Measurements from ENCODE around the gene SPG7.
"Not testable (repeated sequence)": the region's sequence is repeated elsewhere in the genome, so short reads cannot be mapped to it uniquely, and the experiment has no call there.

Gene SPG7

GRCh38 chr16:89565506-89566372 is 57.5 kb downstream of the SPG7 start:
- peak; percentile 39 for DNase-seq

- no peak for DNase-seq
Measured at GRCh38 chr16:89567656-89568594, 59.7 kb downstream of the SPG7 start.

GRCh38 chr16:89569506-89570341 is 61.5 kb downstream of the SPG7 start:
- DNase-seq = no peak

- no peak for DNase-seq
Measured at GRCh38 chr16:89570342-89570923, 62.2 kb downstream of the SPG7 start.

GRCh38 chr16:89570983-89571598 is 62.9 kb downstream of the SPG7 start:
- not testable (repeated sequence) for DNase-seq

- no peak for DNase-seq
Measured at GRCh38 chr16:89571636-89572035, 63.4 kb downstream of the SPG7 start.

GRCh38 chr16:89572073-89572484 is 63.9 kb downstream of the SPG7 start:
- no peak for DNase-seq

GRCh38 chr16:89572485-89573205 is 64.4 kb downstream of the SPG7 start:
- DNase-seq = no peak

GRCh38 chr16:89573826-89574680 is 65.8 kb downstream of the SPG7 start:
- no peak for DNase-seq

GRCh38 chr16:89574681-89575246 is 66.6 kb downstream of the SPG7 start:
- peak; percentile 62 for DNase-seq

- DNase-seq = no peak
Measured at GRCh38 chr16:89575247-89576152, 67.3 kb downstream of the SPG7 start, which contains the start of gene CPNE7. Gene CPNE7 (plus strand): TSS chr16:89575758. CDS start chr16:89575898, 140 bp downstream.

- no peak for DNase-seq
Measured at GRCh38 chr16:89576153-89577054, 68.2 kb downstream of the SPG7 start.

- DNase-seq = no peak
Measured at GRCh38 chr16:89577055-89577759, 69.0 kb downstream of the SPG7 start.

- DNase-seq = no peak
Measured at GRCh38 chr16:89579351-89579750, 71.1 kb downstream of the SPG7 start.

GRCh38 chr16:89581045-89581695 is 73.0 kb downstream of the SPG7 start:
- DNase-seq = no peak
